GM21528 (cell line): ENCODE results near the gene GPR146.

Source experiments
- ATAC-seq: cut with Tn5 transposase; IDR thresholded peaks from one replicate; pipeline ENCODE4 v1.9.1; 2021; ENCODE audit warnings: mild to moderate bottlenecking, moderate library complexity; ENCODE audit not compliant: unreplicated experiment, low FRiP score

Gene GPR146

DNA sequence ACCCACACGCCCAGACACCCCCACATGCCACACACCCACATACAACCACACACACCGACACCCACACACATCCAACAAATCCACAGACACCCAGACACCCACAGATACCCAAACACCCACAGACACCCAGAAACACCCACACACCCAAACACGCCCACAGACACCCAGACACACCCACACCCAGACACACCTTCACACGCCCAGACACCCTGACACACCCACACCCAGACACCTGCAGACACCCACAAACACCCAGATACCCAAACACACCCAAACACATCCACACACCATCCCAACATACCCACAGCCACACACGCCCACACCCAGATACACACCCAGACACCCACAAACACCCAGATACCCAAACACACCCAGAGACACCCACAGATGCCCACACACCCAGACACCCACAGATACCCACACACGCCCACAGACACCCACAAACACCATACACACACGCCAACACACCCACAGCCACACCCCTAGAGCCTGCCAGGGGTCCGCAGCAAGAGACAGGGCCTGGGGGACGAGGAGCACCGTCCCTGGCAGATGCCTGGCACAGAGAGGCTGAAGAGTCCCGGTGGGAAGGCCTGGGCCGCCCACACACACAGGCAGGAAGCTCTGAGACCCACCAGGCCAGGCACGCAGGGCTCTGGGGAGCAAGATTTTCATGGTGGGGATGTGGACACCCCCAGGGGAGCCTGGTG is 32.9 kb upstream of the GPR146 start:
- no peak for ATAC-seq

DNA sequence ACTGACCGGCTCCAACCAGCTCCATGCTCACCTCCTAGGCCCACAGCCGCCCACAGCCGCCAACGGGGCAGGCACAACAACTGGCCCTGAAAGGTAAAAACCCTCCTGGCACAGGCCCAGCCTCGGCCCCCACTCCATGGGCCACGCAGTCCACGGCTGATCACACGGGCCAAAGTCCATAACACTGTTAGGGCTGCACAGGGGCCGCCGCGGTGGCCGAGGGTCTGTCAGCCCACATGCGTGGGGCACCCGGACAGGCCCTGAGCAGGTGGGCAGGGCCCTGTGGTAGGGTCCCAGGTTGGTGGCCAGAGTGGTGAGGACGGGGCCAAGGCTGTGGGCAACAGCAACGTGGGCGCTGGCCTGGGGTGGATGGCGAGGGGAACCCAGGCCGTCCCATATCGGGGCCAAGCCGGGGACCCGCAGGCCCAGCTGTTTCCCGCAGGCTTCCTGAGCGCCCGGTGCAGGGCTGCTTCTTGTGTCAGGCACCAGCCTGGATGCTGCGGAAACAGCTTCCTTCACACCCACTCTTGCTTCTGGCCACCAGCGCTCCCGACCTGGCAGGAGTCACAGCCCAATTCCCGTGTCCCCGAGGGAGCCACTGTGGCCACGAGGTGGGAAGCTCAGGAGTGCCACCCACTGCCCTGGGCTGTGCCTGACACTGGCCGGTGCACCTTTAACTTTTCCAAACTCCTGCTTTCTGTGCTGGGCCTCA is 32.2 kb upstream of the GPR146 start:
- ATAC-seq: no peak

DNA sequence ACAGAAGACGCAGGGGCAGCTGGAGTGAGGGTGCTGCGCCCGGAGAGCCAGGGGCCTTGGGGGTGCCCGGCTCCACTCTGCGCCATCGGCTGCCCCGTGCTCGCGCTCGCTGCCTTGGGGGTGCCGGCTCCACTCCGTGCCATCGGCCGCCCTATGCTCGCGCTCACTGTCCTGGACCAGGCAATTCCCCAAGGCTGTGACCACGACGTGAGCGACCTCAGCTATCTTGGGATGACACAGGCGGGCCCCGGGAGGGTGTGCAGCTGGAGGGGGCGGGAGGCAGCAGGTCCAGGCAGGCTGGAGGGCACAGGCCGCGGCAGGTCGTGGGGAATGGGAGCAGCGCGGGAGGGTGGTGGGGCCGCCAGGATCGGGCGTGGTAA is 31.6 kb upstream of the GPR146 start:
- ATAC-seq: no peak

DNA sequence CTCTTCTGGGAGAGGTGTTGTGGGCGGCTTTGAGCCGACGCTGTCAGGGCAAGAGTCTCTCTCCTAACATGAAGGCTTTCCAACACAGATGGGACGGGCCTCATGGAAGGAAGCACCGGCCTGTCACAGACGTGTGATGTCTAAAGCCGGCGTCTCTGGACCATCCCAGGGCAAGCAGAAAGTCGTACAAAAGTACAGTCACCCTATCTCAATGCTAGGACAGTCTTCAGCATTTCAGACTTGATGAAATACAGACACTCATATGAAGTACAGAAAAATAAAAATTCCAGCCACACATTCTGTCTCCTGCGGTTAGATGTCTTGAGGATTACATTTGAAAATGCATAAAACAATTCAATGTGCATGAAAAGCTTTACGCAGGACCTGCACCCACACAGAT is 30.8 kb upstream of the GPR146 start:
- no peak for ATAC-seq

DNA sequence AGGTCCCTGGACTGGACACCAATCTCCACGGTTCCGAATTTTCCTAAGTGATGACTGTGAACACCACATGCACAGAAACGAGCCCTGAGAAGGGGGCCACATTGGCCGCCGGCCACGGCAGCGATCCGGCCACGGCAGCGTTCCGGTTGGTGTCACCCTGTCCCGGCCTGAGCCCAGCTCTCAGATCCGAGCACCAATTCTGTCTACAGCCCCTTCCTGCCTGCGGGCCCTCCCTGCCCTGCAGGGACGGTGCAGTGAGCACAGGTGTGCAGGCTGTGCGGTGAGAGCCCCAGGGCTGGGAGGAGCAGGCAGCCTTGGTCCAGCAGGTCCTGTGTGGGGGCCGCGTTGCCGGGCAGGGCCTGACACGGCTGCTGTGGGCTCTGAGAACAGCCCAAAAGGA is 29.7 kb upstream of the GPR146 start:
- ATAC-seq: no peak

DNA sequence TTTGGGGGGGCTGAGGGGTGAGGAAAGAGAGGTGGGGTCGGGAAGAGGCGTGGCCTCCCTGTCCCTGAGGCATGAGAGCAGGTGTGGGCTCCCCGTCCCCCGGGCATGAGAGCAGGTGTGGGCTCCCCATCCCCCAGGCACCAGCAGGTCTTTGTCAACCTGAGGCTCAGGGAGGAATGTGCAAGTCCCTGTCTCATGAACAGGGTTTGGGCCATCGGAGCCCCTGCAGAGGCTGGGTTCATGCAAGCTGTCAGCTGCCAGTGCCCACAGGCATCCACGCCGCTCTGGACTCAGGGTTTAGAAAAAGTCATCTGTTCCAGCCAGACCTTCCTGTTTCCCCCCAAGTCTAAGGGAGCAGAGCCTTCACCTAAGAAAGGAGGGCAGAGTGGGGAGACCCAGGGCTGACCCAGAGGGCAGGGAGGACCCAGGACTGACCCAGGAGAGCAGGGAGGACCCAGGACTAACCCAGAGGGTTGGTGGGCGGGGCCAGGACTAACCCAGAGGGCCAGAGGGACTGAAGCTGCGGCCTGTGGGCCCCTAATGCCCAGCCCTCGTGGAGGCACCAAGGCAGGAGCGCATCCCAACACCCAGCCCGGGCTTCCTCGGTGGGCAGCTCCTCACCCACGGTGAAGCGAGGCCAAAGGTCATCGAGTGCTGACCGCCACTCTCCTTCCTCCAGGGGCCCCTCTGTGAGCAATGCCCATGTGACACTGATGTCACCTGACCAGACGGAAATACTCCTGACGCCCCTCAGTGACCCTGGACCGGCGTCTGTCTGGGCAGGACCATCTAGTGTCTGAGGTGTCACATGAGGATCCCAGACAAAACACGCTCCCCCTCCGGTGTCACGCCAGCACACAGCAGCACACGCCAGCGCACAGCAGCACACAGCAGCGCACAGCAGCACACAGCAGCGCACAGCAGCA is 28.9 kb upstream of the GPR146 start:
- ATAC-seq: no peak

DNA sequence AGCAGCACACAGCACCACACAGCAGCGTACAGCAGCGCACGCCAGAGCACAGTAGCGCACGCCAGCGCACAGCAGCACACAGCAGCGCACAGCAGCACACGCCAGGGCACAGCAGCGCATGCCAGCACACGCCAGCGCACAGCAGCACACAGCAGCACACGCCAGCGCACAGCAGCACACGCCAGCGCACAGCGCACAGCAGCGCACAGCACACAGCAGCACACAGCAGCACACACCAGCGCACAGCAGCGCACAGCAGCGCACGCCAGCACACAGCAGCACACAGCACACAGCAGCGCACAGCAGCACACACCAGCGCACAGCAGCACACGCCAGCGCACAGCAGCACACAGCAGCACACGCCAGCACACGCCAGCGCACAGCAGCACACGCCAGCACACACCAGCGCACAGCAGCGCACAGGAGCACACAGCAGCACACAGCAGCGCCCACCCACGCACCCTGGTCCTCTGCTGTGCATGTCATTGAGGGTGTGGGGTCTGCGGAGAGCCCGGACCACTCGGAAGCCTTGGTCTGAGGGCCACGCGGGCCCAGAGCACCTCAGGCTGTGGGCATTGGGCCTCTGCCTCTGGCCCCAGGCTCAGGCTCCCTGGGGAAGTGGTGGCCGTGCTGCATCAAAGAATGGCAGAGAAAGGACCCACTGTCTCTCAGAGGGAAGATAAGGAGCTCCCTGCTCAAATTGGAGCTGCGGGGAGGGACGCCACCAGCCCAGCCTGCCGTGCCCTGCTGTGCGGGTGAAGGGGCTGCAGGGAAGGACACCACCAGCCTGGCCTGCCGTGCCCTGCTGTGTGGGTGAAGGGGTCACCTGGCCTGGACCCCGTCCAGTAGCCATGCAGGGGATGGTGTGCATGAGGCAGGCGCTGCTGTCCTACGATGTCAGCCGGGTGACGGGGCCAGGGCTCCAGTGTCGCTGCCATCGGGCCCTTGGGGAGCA is 27.5 kb upstream of the GPR146 start:
- ATAC-seq: no peak

DNA sequence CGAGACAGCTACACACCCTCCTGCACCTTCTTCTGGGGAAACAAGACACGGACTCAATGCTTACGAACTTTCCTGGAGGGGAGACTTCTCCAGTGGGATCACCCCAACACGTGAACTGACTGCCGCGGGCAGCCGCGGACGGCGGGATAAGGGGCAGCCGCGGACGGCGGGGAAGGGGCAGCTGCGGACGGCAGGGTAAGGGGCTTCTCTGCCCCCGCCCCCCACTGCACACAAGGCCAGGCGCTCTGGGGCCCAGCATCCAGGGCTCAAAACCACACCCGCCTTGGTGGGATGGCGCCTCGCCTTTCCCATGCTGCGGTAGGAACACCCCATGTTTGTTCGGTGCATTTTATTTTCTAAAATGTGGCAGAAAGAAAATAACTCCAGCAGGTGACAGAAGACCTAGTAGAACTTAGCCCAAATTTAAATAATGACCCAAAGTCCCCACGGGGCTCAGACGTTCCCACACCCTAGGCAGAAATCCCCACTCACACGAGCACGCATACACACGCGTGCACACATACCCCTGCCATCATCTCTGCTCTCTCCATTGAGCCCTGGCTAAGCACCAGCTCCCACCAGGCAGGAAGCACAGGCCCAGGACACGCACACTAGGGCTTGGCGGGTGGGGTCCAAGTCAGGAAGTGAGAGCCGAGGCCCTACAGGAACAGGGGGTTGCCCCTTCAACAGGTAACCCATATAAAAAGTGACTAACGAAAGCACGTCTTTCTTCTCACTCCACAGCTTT is 26.6 kb upstream of the GPR146 start:
- ATAC-seq: no peak

DNA sequence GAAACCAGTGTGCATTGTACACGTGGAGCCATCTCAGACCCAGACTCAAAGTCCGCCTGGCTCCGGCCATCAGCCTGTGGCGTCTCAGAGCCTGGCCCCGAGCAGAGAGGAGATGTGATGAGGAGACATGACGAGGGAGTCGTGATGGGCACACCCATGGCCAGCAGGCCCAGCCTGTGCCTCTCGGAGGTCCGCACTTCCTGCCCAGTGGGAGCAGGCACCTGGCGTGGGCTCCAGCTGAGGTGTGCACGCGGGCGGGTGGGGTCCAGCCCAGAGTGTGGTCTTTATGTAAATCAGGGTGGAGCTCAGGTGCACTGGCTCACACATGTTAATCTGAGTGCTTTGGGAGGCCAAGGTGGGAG is 26.0 kb upstream of the GPR146 start:
- ATAC-seq: no peak

DNA sequence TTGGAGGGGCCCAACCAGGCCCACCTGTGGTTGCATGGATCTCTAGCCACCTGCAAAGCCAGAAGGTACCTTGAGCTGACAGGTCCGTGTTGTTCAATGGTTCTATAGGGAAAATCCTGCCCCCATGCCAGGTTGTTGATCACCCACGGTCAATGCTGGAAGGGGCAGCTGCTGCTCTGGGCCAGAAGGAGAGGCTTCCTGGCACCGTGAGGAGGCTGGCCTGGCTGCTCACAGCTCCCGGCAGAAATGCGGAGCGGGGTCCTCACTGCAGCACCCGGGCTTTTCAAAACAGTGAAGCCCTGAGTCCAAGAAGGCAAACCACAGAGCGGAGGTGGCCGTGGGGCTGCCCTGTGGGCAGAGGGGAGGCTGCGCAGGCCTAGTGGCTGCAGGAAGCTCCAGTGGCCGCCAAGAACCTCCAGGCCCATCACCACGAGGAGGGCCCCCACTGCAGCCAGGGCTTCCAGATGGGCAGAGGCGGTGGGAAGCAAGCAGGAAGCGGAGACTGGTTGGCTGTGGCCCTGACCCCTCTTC is 25.0 kb upstream of the GPR146 start:
- ATAC-seq: no peak

DNA sequence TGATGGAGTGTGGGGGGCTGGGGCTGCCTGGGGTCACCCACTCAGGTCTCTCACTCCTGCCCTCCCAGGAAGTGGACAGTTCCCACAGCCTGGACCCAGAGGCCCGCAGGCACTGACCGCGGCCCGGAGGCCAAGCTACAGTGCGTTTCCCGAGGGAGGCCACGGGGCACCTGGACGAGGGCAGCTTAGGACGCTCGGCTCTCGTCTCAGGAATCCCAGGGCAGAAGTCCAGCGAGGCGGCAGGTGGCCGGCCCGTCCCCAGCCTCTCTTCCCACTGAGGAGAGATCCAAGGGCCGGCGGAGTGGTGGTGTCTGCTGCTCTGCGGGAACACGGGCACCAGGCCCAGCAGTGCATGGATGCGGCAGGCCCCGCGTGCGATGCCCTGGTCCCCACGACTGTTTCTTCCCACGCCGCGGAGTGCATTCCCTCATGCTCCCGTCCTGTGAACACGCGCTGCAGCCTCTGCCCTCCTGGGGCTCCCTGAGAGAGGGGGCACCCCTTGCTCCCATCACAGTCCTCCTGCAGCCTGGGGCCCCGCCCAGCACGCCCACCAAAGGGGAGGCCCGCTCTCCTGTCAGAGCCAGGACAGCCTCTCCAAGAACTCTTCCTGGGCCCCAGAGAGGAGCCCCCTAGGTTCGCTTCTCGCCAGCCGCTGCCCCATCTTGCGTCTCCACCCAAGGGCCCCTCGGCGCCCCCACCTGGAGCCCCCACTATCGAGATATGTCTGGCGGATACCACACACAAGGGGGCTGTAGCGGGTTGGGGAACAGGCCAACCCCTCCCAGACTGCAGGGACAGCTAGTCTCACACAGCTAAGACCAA is 24.3 kb upstream of the GPR146 start:
- no peak for ATAC-seq

DNA sequence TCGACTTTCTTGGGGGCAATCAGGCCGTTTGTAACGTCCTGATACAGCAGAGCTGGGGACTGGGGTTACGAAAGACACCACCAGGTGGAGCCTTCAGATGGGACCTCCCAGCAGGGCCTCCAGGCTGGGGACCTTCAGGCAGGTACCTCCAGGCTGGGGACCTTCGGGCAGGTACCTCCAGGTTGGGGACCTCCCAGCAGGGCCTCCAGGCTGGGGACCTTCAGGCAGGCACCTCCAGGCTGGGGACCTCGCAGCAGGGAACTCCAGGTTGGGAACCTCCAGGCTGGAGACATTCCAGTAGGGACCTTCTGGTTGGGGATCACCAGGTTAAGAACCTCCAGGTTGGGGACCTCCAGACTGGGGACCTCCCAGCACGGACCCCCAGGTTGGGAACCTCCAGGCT is 23.5 kb upstream of the GPR146 start:
- ATAC-seq: no peak

DNA sequence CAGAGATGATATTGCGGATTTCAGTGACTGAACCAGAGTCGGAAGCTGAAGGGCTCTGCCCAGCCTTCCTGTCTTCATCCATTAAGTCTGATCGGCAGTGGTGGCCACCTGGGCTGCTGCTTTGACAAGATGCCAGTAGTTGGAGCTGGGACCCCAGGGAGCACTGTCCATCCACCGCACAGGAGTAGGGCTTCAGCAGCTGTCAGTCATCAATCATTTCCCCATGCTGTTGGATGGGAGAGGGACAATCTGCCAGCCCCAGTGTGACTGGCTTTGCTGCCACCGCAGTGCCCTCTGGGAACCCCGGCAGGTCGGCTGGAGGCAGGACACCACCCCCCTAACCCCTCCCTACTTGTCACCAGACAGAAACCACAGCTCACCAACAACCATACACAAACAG is 23.0 kb upstream of the GPR146 start:
- ATAC-seq: no peak

DNA sequence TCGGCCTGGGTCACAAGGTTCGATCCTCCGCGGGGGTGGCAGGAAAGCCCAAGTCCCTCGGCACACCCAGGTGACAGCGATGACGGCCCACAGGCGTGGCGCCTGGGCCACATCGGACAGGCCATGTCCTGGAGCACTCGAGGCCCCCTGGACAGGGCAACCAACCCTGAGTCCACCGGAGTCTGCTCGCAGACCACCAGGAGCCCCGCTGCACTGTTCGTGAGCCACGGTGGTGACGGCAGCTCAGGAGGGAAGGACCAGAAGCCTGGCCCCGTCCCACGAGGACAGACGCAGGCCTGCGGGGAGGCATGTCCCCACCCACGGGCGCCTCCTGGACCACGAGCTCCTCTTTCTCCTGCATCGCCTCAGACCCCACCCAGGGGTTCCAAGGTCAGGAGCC is 22.4 kb upstream of the GPR146 start:
- no peak for ATAC-seq

DNA sequence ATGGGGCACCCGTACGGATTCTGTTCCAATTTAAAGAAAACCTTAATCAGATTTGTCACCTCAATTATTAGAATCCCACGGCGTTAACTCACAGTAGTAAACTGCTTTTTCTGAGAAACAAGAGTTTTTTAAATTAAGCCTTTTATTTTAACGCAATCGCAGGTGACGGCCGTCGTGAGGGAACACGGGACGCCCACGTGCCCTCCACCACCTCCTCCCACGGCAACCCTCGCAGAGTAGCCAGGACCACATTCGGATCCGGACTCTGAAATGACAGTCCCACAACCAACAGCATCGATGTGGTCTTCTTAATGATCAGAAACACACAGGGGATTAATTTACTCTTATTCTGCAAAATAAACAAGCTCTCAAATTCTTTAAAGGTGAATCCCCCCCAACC is 22.0 kb upstream of the GPR146 start:
- no peak for ATAC-seq

DNA sequence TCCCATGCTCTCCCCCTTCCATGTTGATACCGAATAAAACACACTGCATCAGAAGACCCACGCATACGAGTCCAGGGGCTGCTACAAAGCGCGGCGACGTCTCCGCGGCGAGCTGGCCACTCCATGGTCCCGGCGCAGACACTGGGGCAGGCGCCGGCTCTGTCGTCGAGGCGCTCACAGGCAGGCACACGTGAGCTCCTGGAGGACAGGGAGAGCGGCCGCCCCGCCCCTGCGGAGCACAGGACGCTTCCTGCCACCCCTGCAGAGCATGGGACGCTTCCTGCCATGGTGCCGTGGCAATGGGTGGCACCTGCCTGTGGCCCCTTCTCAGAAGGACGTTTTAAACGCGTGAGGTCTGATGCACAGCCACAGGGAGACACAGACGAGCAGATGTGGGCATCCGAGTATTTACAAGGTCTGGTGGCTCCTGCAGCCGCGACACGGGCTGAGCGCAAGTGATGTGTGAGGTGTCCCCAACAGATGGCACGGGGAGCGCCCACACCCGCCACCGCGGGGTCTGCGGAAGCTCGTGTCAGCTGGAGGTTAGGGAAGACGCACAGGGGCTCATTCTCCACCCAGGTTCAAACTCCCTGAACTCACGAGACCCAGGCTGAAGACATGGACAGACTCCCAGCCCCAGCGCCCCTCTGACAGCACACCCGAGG is 21.4 kb upstream of the GPR146 start:
- ATAC-seq: no peak

DNA sequence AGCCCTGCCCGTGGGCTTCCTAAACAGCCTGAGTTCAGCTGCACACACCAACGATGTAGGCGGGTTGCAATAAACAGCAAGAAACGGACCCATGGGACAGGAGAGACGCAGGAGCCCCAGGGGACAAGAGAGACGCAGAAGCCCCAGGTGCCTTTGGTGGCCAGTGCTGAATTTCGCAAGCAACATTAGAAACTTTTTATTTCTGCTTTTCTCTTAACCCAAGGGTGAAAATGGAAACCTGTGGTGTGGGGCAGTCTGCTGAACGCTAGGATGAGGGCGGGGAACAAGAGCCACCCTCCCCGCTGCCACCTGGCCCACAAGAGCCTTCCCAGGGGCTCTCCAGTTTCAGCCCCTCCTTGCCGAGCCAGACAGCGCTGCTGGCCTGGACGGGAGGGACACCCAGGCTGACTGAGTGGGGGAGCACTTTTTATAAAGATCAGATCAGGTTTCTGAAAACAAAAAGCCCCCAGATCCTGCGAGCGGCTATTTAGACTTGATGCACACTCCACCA is 20.0 kb upstream of the GPR146 start:
- peak; percentile 52 for ATAC-seq
